ENCODE data around the gene AHNAK2. TPM values are rescaled to one million over a fixed set of nuclear protein-coding genes. Genes with fewer than 3 reads are reported as not detected.

The AHNAK2 gene
- total RNA-seq, 1 experiment from 2014 or later, result 223 TPM

DNA sequence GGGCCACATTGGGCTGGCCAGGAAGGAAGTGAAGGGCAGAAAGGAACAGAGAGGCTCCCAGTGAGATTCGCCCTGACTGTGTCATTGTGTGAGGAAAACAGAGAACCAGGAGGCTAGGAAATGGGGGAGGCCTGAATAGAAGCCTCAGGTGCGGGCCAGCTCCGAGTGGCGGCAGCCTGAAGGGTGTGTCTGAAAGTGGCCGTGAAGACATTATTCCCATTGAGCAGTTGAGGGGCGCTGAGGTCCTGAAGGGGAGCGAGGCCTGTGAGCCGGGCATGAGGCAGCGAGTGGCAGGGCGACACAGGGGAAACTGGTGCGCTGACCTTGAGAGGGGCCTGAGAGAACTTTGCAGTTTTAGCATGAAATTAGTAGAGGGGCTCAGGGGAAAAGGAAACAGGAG lies 14.3 kb upstream of the AHNAK2 start:
- BruUV-seq (replicated peaks), result no TSS peak
- Histone ChIP-seq H3K9me3 (ENCODE audit: control insufficient read depth, insufficient read depth, low read depth, low read length) (no peaks in the 10 kb centered on the region), H3K27ac (ENCODE audit: low read length) (no peak overlapping the region), H3K4me3 (ENCODE audit: low read depth in 2 of 2, low read length in 2 of 2) (no peak overlapping the region), H3K36me3 (ENCODE audit: control insufficient read depth, insufficient read depth, low read length) (no peaks in the 10 kb centered on the region), H3K4me1 (ENCODE audit: control insufficient read depth, insufficient read depth, low read length) (no peaks in the 10 kb centered on the region), H3K27me3 (ENCODE audit: control insufficient read depth, insufficient read depth, low read length) (no peaks in the 10 kb centered on the region)
- TF ChIP-seq POLR2AphosphoS5 (IDR thresholded peaks at IDR 0.05; ENCODE audit: low read depth, low read length), result no peak
- DNase-seq (ENCODE audit: low read depth, low spot score) (no peak), ATAC-seq (no peak)
- in situ Hi-C loops (cut with HindIII; ENCODE audit: low pct_unique_long_range_greater_than_20kb, low sequenced_read_pairs) (no loop called here), intact Hi-C loops (cut with micrococcal nuclease; ENCODE audit: unreplicated experiment) (no loop called here)
- ChIA-PET POLR2A (no interaction called here), CTCF (no interaction called here)

GRCh38 chr14:104991896-104992230 lies 13.7 kb upstream of the AHNAK2 start:
- Histone ChIP-seq H3K9me3 (ENCODE audit: control insufficient read depth, insufficient read depth, low read depth, low read length) (no peaks in the 10 kb centered on the region), H3K27ac (ENCODE audit: low read length) (no peak overlapping the region), H3K4me3 (ENCODE audit: low read depth in 2 of 2, low read length in 2 of 2) (no peak overlapping the region), H3K4me1 (ENCODE audit: control insufficient read depth, insufficient read depth, low read length) (peaks cover under 1% of the 10 kb centered on the region), H3K27me3 (ENCODE audit: control insufficient read depth, insufficient read depth, low read length) (no peaks in the 10 kb centered on the region), H3K36me3 (ENCODE audit: control insufficient read depth, insufficient read depth, low read length) (no peaks in the 10 kb centered on the region)
- ChIA-PET CTCF (no interaction called here), POLR2A (no interaction called here)
- intact Hi-C loops (cut with micrococcal nuclease; ENCODE audit: unreplicated experiment), result no loop called here
- BruUV-seq (replicated peaks), result no TSS peak
- in situ Hi-C loops (cut with HindIII; ENCODE audit: low pct_unique_long_range_greater_than_20kb, low sequenced_read_pairs), result no loop called here
- TF ChIP-seq SIN3A (IDR thresholded peaks at IDR 0.05; ENCODE audit: borderline replicate concordance, insufficient read depth, low read depth, low read length), result no peak
- TF ChIP-seq, protein P1, sequence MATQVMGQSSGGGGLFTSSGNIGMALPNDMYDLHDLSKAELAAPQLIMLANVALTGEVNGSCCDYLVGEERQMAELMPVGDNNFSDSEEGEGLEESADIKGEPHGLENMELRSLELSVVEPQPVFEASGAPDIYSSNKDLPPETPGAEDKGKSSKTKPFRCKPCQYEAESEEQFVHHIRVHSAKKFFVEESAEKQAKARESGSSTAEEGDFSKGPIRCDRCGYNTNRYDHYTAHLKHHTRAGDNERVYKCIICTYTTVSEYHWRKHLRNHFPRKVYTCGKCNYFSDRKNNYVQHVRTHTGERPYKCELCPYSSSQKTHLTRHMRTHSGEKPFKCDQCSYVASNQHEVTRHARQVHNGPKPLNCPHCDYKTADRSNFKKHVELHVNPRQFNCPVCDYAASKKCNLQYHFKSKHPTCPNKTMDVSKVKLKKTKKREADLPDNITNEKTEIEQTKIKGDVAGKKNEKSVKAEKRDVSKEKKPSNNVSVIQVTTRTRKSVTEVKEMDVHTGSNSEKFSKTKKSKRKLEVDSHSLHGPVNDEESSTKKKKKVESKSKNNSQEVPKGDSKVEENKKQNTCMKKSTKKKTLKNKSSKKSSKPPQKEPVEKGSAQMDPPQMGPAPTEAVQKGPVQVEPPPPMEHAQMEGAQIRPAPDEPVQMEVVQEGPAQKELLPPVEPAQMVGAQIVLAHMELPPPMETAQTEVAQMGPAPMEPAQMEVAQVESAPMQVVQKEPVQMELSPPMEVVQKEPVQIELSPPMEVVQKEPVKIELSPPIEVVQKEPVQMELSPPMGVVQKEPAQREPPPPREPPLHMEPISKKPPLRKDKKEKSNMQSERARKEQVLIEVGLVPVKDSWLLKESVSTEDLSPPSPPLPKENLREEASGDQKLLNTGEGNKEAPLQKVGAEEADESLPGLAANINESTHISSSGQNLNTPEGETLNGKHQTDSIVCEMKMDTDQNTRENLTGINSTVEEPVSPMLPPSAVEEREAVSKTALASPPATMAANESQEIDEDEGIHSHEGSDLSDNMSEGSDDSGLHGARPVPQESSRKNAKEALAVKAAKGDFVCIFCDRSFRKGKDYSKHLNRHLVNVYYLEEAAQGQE (IDR thresholded peaks at IDR 0.05; ENCODE audit: insufficient read depth in 1 of 2, low read depth in 2 of 2, low read length in 1 of 2), result no peak
- TF ChIP-seq TCF7L2 (IDR thresholded peaks at IDR 0.05; ENCODE audit: low read depth, low read length), result no peak
- TF ChIP-seq, protein P2, sequence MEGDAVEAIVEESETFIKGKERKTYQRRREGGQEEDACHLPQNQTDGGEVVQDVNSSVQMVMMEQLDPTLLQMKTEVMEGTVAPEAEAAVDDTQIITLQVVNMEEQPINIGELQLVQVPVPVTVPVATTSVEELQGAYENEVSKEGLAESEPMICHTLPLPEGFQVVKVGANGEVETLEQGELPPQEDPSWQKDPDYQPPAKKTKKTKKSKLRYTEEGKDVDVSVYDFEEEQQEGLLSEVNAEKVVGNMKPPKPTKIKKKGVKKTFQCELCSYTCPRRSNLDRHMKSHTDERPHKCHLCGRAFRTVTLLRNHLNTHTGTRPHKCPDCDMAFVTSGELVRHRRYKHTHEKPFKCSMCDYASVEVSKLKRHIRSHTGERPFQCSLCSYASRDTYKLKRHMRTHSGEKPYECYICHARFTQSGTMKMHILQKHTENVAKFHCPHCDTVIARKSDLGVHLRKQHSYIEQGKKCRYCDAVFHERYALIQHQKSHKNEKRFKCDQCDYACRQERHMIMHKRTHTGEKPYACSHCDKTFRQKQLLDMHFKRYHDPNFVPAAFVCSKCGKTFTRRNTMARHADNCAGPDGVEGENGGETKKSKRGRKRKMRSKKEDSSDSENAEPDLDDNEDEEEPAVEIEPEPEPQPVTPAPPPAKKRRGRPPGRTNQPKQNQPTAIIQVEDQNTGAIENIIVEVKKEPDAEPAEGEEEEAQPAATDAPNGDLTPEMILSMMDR (IDR thresholded peaks at IDR 0.05), result no peak
- TF ChIP-seq POLR2AphosphoS5 (IDR thresholded peaks at IDR 0.05; ENCODE audit: low read depth, low read length), result no peak
- DNase-seq (ENCODE audit: low read depth, low spot score), result no peak
- ATAC-seq, result no peak

- TF ChIP-seq SIN3A (IDR thresholded peaks at IDR 0.05; ENCODE audit: borderline replicate concordance, insufficient read depth, low read depth, low read length), result no peak
- DNase-seq (ENCODE audit: low read depth, low spot score) (no peak), ATAC-seq (no peak)
- Histone ChIP-seq H3K4me3 (ENCODE audit: low read depth in 2 of 2, low read length in 2 of 2) (no peak overlapping the region), H3K4me1 (ENCODE audit: control insufficient read depth, insufficient read depth, low read length) (peaks cover 5% of the 10 kb centered on the region), H3K9me3 (ENCODE audit: control insufficient read depth, insufficient read depth, low read depth, low read length) (no peaks in the 10 kb centered on the region), H3K27me3 (ENCODE audit: control insufficient read depth, insufficient read depth, low read length) (no peaks in the 10 kb centered on the region), H3K36me3 (ENCODE audit: control insufficient read depth, insufficient read depth, low read length) (no peaks in the 10 kb centered on the region), H3K27ac (ENCODE audit: low read length) (no peak overlapping the region)
- no TSS peak for BruUV-seq (replicated peaks)
- intact Hi-C loops (cut with micrococcal nuclease; ENCODE audit: unreplicated experiment), result no loop called here
- in situ Hi-C loops (cut with HindIII; ENCODE audit: low pct_unique_long_range_greater_than_20kb, low sequenced_read_pairs), result no loop called here
- POLR2A ChIA-PET, result no interaction called here
- CTCF ChIA-PET, result no interaction called here
Measured at GRCh38 chr14:104989951-104990303, 11.8 kb upstream of the AHNAK2 start.
